GM15510 (cell line): ENCODE data around the gene OR7A17.

Source experiments
- POLR2A ChIP-seq: IDR thresholded peaks from 3 replicates; pipeline ENCODE4 v1.6.1; 2011; ENCODE audit warnings: borderline replicate concordance; ENCODE audit not compliant: insufficient read length; ENCODE audit errors: extremely low read depth

The OR7A17 gene

DNA sequence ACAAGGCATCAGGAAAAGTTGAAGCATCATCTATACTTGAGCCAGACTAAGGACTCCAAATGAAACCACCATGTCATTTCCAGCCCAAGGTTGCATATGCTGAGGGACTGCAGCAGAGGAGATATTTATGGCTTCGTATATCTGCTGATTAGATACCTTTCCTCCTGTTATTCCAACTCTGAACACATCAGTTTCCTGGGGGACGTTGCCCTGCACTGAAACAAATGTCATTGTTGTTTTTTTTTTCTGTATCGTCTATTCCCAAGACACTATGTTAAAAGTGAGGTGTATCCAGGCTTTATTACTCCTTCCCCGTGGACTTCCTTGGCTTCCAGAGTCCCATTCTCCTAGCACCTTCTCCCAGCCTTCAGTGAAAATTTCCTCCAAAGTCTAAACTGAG, at the start of gene OR7A17:
Gene OR7A17 (minus strand): TSS at position 101 of the 400 bp plus-strand sequence. CDS start 4,777 bp downstream, outside the sequence.
- no peak for TF ChIP-seq POLR2A

DNA sequence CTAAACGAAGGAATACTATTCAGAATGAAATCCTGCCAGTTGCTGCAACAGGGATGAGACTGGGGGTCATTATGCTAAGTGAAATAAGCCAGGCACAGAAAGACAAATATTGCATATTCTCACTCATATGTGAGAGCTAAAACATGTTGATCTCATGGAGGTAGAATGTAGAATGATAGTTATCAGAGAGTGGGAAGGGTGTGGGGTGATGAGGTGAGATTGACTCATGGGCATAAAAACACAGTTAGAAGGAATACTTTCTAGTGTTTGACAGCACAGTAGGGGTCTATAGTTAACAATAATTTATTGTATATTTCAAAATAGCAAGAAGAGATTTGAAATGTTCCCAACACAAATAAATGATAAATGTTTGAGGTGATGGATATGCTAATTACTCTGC, 47.6 kb upstream of the OR7A17 start:
- TF ChIP-seq POLR2A, result no peak

DNA sequence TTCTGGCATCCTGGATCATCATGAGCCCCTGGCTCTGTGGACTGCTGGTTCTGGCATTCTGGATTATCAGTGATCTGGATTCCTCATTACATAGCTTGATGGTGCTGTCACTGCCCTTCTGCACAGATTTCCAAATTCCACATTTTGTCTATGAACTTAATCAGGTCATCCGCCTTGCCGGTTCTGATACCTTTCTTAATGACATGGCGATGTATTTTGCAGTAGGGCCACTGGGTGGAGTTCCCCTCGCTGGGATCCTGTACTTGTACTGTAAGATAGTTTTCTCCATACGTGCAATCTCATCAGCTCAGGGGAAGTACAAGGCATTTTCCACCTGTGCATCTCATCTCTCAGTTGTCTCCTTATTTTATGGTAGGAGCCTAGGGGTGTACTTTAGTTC, 30.9 kb upstream of the OR7A17 start:
- TF ChIP-seq POLR2A, result no peak

DNA sequence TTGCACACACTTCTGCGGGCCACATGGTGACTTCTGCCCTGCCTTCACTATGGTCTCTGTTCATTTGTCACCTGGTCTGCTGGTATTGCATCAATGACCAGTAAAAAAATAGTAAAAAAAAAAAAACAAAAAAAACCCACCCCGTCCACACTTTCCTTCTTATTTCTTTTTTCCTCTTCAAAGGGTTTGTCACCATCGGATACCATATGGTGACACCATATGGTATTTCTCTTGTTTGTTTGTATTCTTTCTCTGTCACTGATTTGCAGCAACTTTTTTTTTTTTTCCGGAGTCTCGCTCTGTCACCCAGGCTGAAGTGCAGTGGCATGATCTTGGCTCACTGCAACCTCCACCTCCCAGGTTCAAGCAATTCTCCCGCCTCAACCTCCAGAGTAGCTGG, 29.2 kb upstream of the OR7A17 start:
- TF ChIP-seq POLR2A, result no peak

DNA sequence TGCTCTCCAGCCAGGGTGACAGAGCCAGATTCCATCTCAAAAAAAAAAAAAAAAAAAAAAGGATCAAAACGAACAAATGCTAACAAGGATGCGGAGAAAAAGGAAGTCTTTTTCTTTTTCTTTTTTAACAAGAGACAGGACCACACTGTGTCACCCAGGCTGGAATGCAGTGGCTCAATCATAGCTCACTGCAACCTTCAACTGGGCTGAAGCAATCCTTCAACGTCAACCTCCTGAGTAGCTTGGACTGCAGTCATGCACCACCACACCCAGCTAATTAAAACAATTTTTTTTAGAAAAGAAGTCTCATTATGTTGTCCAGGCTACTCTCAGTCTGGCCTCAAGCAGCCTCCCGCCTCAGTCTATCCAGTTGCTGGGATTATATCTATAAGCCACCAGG, 20.8 kb upstream of the OR7A17 start:
- TF ChIP-seq POLR2A, result no peak

DNA sequence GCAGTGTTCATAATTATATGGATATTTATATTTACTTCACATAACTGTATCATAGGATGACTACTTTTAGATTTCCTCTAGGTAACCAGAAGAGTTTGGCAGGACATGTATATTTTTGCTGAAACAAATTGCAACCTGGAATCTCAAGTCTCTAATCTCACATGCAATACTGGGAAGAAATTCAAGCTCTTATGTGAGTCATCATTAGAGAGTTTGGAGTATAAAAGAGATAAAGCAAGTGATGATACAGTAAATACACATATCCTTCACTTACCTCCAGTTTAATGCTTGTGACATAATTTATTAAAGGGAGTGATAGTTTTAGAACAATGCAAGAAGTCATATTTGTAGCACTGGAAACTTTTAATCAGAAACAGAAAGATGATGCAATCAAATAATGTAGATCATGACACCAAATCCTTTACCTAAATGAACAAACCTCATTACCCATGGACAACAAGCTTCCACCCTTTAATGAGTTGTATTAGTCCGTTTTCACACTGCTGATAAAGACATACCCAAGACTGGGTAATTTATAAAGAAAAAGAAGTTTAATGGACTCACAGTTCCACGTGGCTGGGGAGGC, 15.8 kb upstream of the OR7A17 start:
- TF ChIP-seq POLR2A, result no peak

DNA sequence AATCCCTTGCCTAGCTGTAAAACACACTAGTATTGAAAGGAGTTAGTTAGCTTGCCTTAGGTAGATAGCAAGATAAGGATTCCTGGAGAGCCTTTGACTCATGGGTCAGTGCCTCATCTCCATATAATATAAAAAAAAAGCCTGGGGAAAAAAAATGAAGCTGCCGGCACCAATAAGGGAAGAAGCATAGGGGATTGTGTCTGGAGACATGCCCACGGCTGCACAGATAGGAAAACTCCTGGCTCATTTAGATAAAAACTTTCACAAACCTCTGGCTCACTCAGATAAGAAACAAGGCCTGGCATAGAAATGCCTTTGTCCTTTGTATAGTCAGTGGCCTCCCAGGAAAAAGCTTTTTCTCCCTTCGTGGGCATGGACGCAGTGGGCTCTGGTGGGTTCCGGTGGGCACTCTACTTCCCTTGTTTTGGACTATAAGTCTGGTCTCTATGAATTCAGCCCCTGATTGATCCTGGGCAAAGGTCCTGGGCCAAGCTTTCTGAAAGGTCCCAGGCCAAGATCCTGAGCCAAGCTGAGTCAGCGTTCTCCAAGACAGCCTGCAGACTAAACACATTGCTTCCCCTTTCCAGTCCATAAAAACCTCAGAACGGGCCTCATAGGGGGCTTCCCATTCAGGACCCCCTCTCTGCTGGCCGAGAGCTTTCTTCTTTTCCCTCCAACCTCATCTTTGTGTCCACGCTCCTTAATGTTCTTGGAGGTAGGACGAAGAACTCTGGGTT, 4.9 kb upstream of the OR7A17 start:
- TF ChIP-seq POLR2A, result no peak

DNA sequence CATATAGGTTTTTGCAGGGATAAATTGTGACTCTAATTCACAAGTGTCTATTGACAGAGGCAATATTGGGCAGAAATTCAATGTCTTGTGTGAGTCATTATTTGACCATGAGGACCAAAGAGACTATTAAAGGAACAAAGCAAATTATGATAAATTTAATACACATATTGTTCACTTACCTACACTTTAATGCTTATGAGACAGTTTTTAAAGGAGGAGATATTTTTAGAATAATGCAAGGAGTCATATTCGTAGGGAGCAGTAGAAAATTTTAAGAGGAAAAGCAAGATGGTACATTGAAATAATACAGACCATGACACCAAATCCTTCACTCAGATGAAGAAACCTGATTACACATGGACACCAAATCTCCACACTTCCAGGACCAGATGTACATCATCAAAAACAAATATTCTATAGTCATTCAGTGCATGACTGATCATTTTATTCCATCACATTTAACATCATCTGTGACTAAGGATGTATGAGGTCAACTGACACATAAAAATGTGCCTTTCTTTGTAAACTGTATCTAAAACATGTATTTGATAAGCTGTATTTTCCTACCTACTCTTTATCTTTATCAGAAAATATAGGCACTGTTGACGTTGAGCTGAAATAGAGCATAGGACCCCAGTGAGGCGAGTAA, 4.2 kb upstream of the OR7A17 start:
- no peak for TF ChIP-seq POLR2A

DNA sequence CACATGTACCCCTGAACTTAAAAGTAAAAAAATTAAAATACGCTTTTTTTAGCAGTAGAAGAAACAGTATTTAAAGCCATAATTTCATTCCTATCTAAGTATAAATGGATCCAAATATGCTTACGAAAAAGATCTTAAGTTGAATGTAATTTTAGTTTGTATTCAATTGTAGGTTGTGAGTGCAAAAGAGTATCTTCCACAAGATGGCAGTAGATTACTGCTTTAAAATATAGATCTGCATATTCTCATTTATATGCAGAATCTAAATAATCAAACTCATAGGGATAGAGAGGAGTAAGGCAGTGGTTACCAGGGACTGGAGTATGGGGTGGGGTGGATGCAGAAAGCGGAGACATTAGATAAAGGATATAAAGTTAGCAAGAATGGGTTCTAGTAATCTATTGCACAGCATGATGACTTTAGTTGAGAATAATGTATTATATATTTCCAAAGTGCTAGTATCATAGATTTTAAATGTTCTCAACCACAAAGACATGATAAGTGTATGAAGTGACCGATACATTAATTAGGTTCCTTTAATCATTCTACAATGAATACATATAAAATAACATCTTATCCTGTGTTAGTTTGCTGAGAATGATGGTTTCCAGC, 14.2 kb downstream of the OR7A17 start:
- TF ChIP-seq POLR2A, result no peak

DNA sequence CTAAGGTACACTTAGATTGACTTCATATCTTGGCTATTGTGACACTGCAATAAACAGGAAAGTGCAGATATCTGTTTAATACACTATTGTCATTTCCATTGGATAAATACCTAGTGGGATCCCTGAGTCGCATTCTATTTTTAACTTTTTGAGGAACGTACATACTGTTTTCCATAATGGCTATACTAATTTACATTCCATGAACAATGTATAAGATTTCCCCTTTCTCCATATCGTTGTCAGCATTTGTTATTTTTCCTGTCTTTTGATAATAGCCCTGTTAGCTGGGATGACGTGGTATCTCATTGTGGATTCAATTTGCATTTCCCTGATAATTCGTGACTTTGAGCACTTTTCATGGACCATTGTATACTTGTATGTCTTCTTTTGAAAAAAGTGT, 17.4 kb downstream of the OR7A17 start:
- TF ChIP-seq POLR2A, result no peak

DNA sequence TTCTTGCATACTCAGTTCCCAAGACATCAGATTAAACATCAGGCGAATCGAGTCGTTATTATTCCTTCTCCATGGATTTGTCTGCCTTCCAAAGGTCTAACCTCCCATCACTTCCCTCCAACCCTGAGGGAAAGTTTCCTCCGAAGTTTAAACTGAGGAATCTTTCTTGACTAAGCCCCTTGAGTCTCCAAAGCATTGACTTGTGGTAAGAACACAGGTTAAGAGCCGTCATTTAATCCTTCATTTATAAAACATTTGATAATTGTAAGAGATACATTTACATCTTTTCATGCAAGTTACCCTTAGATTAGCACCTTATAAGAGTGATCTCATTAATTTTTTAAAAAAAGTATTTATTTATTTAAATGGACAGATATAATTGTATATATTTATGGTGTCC, 37.1 kb downstream of the OR7A17 start, which contains the start of gene OR7A10:
Gene OR7A10 (minus strand): TSS at position 101 of the 400 bp plus-strand sequence. CDS start 7,045 bp downstream, outside the sequence.
- no peak for TF ChIP-seq POLR2A

DNA sequence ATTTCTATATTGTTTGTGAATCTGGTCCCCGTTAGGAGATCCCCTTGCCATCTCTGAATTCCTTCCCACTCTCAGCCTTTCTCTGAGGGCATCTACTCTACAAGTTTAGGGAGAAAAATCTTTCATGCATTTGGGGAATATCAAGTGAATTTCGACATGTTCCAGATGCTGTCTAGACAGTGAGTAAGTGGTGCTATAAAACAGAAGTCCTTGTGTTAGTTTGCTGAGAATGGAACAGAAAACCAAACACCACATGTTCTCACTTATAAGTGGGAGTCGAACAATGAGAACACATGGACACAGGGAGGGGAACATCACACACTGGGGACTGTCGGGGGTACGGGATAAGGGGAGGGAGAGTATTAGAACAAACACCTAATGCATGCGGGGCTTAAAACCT, 42.4 kb downstream of the OR7A17 start:
- TF ChIP-seq POLR2A, result no peak

DNA sequence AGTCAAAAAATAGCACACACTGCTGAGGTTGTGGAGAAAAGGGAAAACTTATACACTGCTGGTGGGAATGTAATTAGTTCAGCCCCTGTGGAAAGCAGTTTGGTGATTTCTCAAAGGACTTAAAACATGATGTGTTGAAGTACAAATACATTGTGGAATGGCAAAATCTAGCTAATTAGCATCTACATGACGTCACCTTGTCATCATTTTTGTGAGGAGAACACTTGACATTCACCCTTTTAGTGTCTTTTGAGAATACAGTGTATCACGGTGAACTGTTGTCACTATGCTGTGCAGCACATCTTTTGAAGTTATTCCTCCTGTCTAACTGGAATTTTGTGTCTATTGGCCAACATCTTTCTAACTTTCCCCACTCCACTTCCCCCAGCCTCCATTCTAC, 42.8 kb downstream of the OR7A17 start:
- no peak for TF ChIP-seq POLR2A

DNA sequence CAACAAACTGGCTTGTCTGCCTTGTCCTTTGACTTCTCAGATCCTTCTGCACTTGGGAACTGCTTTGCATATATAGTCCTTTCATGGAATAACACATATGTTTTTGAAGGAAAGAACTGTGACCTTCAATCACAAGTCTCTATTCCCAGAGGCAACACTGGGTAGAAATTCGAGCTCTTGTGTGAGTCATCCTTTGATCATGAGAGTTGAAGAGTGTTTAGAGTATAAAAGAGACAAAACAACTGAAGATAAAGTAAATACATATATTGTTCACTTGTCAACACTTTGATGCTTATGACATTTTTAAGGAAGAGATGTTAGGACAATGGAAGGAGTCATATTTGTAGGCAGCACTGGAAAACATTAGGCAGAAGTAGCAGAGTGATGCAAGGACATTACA, 45.7 kb downstream of the OR7A17 start:
- TF ChIP-seq POLR2A, result no peak

DNA sequence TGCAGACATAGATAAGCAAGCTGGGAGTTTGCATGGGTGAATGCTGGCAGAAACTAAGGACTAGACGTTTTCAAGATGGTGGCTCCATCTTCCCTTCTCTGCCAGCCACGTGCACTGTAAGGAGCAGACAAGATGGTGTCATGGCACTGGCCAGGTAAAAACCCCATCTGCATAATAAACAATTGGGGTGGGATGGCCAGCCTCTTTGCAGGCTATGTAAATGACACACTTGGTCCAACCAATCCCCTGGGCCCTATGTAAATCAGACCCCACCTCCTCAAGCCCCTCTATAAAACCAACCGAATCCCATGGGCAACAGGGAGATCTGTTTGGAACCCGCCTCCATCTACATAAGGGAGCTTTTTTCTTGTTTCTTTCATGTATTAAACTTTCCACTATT, 48.5 kb downstream of the OR7A17 start:
- no peak for TF ChIP-seq POLR2A

DNA sequence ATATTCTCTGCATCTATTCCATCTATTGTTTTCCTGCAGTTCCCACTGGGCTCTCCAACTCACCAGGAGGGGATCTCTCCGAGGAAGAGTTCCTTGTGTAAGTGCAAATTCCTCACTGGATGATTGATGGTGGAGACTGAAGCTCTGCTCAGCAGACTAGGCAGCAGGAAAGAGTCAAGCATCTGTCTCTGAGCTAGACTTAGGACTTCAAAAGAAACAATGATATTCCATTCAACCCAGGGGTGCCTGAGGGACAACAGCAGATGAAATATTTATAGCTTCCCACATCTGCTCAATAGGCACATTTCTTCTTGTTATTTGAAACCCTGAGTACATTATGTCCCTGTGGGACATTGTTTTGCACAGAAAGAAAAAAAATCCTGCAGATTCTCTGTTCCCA, 50.9 kb downstream of the OR7A17 start, which contains the start of the genes OR7A5 and OR7C1:
Gene OR7A5 (minus strand): TSS at position 175 of the 400 bp plus-strand sequence. CDS start 6,944 bp downstream, outside the sequence.
Gene OR7C1 (minus strand): TSS at position 175 of the 400 bp plus-strand sequence. CDS start 35,049 bp downstream, outside the sequence.
- no peak for TF ChIP-seq POLR2A

DNA sequence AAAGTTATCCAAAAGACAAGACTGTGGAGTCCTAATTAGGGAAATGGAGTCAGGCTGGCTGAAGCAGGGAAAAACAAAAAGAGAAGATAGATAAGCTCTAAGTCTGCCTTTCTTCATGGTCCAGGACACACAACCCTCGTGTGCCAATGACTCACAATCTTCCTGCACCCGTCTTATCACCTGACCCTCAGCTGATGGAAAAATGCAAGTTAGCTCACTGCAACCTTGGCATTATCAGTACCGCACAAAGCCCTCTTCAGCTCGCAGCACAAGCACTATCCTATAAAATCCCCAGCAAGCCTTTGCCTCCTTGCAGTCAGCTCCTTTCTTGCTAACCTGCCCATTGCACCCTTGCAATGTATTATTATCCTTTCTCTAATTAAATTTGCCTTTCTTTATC, 55.2 kb downstream of the OR7A17 start:
- no peak for TF ChIP-seq POLR2A
